GM18907 (cell line): ENCODE data around the gene PDXP.

Source experiments
- ATAC-seq: cut with Tn5 transposase; IDR thresholded peaks from one replicate; pipeline ENCODE4 v1.9.1; 2021; ENCODE audit warnings: mild to moderate bottlenecking, moderate library complexity; ENCODE audit not compliant: unreplicated experiment

PDXP gene

DNA sequence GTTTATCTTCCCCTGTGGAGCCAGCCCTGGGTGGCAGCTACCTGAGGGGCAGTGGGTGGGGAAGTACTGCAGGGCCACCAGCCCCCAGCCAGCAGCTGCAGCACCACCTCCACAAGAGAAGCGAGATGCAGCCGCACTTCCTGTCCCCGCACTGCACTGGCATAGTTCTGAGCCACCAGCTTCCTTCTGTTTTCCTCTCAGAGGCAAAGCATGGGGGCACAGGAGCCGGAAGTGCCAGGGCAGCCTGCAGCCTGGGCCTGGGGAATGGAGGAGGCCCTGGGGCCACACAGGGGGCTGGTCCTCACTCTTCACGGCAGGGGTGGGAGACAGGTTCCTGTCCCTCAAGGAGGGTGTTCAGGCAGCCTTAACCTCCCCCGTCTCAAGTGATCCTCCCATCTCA is 31.0 kb upstream of the PDXP start:
- no peak for ATAC-seq

DNA sequence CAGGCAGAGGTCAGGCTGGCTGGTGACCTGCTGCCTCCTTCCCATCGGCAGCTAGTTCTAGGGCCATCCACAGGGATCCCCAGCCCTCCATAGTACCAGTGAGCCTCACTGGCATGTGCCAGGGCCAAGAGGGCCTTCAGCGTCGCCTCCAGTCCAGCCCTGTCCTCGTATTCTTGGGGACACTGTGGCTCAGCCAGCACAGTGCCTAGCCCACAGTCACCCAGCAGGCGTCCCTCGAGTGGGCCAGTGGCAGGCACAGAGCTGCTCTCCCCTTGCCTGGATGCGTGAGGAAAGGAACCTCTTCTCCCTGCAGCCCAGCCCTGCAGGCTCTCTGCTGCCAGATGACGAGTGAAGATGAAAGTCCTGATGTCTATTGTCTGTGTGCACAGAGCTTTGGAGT is 29.7 kb upstream of the PDXP start:
- ATAC-seq = no peak

DNA sequence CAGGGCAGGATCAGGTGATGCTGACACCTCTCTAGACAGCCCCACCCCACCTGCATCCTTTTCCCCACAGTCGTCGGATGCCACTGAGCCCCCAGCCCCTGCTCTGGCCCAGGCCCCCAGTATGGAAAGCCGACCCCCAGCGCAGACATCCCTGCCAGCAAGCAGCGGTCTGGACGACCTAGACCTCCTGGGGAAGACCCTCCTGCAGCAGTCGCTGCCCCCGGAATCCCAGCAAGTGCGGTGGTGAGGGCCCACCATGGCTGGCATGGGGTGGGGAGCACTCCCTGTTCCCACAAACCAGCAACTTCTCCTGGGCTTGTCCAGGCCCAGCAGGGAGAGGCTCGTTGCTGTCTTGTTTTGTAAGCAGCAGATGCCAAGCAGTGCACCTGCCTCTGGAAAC is 28.6 kb upstream of the PDXP start:
- no peak for ATAC-seq

DNA sequence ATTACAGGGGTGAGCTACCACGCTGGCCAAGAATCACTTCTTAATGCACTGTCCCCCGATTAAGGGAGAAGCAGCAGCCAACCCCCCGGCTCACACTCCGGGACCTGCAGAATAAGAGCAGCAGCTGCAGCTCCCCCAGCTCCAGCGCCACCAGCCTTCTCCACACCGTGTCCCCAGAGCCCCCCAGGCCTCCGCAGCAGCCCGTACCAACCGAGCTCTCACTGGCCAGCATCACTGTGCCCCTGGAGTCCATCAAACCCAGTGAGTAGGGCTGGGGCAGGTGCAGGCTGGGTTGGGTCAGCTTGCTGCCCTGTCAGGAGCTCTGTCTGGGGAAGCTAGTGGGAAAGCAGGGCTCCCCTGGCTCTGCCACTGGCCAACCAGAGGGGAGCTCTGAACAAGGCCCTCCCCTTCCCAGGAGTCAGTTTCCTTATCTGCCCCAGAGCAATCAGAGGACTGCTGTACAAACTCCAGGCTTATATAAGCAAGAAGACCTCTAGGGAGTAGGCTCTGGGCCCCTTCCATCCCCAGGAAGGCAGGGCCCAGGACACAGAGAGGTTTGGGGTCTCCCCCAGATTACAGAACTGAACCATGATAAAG is 27.6 kb upstream of the PDXP start:
- no peak for ATAC-seq

DNA sequence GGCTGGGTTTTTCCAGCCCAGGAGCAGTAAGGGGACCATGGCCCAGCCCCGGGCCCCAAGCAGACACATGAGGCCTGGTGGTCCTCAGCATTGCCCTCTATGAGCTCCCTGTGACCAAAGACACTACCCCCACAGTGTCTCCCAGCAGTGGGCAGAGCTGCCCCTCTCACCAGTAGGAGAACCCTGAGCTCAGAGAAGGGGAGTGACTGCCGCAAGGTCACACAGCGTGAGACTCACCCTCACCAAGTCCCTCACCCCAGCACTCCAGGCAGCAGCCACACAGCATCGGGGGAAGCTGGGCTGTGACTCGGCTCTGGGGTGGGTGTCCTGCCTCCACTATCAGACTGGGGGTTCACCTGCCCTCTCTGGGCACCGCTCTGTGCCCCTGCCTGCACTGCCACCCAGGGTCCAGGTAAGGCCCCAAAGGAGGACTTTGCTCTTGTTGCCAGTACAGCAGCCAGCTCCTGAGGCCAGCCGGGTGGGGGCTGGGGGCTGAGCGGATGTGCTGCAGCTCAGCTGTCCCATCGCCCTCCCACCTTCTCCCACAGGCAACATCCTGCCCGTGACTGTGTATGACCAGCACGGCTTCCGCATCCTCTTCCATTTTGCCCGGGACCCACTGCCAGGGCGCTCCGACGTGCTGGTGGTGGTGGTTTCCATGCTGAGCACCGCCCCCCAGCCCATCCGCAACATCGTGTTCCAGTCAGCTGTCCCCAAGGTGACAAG is 26.9 kb upstream of the PDXP start:
- no peak for ATAC-seq

DNA sequence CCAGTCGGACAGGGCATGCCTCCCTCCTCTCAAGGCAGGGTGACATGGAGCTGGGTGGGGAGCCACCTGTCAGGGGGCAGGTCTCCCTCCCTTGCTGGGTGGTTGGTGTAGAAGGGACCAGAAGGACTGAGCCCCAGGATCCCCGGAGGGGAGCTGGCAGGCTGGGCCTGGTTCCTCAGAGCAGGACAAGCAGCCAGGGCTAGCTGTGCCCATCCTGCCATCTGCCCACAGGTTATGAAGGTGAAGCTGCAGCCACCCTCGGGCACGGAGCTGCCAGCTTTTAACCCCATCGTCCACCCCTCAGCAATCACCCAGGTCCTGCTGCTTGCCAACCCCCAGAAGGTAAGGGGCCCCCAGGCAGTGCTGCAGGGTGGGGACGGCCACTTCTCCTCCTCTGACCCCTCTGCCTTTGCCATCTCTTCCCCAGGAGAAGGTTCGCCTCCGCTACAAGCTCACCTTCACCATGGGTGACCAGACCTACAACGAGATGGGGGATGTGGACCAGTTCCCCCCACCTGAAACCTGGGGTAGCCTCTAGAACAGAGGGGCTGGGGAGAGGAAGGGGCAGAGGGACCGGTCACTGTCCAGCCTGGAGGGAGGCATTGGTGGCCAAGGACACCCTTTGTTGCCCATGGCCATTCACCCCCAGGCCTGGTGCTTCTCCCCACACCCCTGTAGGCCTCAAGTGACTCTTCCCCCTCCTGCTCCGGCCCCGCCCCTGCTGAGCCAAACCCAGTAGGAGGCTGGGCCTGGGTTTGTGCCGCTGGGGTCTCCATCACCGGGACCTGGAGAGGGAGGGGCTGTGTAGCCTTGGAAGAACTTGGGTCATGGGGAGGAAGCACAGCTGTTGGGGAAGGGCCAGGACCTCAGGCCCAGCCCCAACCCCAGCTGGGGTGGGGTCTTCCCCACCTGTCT is 26.1 kb upstream of the PDXP start:
- no peak for ATAC-seq

DNA sequence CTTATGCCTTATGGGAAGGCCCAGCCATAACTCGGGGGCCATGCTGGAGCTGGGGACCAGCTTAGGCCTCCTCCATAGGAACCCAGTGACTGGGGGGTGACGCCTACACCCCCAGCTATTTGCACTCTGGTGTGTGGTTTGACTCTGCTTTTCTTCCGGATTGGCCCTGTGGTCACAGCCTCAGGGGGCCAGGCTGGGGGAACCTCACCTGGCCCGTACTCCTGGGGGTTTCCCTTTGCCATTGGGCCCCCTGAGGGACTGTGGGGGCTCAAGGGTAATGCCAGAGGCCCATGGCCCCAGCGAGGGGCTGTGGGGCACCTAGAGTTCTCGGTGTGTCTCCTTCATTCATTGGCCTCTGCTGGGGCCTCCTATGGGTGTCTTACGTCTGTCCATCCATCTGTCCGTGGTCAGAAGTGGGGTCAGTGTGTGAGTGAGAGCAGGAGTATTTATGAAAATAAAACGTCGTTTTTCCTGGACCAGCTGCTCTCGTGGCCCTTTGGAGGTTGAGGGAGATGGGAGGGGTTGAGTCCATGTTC is 25.4 kb upstream of the PDXP start:
- ATAC-seq = peak; percentile 58

DNA sequence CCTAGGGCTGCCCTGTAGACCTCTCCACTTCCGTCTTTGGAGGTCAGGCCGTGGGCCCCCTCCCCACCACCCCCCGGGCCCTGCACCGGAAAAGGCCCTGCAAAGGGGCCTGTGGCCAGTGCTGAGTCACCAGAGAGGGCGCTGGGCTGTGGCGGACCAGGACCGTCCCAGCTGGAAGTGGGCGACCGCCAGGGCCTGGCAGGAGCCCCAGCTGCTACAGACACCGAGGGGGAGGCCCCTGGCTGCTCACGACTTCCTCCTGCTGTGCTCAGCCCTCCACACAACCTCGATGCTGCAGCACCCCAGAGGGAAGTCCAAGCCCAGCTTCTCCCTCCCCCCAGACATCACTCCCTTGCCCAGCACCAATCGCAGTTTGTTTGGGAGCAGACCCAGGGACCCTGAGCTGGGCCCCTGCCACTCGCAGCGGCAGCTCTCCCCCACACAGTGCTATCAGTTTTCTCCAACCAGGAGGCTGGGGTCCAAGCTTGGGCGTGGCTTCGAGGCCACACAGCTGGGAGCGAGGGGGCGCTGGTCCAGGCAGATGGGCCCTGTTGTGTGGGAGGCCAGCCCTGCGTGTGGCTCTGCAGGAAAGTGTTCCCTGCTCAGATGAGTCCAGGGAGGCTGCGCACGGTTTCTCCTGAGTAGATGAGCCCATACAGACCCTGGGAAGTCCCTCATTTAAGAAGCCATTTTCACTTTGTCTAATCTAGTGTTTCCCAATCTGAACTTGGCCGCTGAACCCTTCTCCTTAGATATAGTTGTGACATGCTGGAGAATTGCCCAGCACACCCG is 24.7 kb upstream of the PDXP start:
- ATAC-seq = peak; percentile 58

DNA sequence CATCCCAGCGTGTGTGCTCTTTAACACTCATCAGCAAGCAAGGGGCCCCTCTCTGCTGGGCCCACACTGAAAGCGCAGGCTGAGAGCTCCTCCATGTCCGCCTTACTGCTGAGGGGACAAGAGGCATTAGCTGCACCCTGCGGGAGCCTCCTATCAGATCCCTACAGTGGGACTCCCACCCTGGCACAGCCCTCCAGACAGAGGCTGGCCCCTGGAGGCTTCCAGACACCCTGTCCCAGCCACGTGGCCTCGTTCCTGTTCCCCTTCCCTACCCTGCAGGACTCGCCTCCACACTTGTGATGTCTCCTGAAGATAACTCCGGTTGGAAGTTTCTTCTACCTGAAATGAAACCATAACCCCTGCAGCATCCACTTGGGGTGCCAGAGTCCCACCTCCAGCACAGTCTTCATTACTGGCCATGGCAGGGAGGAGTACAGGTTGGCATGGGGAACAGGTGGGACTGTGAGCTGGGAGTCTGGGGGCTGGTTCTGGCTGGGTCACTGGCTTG is 24.1 kb upstream of the PDXP start:
- no peak for ATAC-seq

DNA sequence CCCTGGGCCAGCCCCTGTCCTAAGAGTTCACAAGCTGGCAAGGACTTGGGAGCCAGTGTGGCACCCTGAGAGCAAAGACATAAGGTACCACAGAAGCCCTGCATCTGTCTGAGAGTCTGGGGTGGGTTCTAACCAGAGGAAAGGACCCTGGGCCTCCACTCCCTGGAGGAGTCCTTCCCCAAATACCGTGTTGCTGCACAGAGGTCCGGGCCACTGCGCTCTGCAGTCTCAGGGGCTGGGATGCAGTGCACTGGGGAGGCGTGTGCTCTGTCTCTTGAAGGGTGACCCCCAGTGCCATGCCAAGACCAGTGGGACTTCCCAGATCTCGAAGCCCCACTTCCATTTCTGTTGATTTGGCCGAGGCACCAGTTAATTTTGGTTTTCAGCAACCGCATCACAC is 23.4 kb upstream of the PDXP start:
- no peak for ATAC-seq

DNA sequence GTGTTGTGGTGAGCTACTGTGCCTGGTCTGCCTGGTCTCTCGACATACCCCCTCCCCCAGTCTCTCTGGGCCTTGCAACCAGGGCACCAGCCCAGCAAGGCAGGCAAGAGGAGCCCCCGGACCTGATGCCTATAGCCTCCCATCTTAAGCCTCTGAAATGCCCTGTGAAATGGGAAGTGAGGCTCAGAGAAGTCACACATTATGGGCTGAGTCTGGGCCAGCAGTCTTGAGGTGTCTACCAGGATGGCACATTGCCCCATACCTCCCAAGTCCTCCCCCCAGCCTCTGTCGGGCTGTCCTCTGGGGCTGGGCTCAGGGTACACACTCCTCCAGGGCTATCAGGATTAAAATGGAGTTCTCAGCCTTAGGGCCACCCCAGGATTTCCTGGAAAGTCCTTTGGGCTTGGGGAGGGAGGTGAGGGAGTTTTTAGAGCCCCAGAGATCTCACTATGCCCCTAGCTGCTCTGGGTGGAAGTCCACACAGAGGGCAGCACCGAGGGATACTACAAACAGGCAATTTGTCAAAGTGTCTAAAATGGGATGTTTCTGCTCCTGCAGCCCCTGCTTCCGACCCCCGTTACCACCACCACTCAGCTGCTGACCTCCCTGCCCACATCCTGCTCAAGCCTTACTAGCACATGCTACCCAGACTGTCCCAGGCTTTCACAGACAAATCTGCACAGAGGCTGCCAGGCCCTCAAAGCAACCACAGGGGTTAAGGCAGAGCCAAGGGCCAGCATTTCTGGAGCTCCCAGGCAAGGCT is 22.2 kb upstream of the PDXP start:
- ATAC-seq = no peak

DNA sequence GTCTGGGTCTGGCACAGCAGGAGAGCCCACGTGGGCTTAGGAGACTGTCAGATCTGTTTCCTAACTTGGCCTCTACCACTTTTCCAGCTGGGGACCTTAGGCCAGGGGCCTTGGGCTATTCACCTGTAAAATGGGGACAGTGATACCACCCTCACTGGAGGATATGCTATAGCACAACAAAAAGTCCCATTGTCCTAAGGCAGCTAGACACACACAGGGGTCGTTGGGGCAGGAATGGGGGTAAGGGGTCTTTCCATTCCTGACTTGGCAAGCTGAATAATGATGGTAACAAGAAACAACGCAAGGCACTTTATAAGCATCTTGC is 21.6 kb upstream of the PDXP start:
- ATAC-seq = no peak

DNA sequence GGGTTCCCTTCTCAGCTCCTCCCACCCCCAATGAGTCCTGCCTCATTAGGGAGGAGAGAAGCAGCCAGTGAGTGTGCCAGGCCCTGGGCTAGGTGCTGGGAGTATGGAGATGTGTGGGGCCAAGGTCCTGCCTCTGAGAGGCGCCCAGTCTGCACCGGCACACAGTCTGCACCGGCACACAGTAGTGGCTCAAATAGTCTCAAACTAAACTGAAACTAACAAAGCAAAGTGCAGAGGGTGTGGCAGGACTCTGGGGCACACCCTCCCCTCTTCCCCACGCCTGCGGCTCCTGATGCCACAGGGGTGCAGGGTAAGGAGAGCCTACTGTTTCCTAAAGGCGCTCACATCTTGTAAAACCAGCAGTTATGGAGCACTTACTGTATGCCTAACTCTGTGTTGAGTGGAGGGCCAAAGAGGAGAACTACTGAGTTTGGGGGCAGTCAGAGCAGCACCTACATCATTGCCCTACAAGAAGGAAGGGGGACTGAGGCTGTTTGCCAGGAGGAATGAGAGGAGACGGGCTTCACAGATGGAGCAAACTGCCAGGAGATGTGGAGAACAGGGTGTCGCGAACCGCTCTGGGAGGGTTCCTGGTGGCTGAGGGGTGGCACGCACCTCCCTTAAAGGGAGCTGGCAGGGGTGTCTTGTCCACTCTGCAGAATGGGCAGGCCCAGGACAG is 20.0 kb upstream of the PDXP start:
- no peak for ATAC-seq

DNA sequence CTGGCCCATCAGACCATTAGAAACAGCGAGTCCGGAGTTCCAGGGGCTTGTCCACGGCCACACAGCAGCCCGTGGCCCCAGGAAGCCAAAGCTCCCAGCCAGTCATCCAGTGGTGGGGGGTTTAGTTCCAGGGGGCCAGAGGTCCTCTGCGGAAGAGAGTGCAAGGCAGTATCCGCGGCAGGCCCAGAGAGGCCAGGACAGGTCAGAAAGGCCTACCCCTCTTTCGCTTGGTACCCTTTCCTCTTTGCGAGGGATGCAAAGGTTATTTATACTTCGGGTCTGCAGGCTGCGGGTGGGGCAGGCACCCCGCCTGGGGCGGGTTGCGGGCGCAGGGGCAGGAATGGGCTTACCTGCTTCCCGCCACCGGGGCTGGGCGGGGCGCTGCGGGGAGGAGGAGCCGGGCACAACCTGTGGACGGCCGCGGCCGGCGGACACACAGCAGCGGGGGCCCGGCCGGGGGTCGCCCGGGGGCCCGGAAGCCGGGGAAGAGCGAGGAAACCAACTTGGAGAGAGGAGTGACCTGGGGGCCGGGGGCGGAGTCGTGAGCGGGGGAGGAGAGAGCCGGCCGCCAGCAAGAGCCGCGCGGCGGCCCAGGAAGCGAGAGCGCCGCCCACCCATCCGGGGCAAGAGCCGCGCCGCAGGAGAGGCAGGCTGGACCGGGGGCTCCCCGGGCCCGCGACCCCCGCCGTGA is 19.3 kb upstream of the PDXP start, which contains the start of gene SH3BP1:
SH3BP1 (plus strand) TSS at position 600 of the 691 bp plus-strand sequence. CDS start 119 bp downstream, outside the sequence.
- ATAC-seq = no peak

DNA sequence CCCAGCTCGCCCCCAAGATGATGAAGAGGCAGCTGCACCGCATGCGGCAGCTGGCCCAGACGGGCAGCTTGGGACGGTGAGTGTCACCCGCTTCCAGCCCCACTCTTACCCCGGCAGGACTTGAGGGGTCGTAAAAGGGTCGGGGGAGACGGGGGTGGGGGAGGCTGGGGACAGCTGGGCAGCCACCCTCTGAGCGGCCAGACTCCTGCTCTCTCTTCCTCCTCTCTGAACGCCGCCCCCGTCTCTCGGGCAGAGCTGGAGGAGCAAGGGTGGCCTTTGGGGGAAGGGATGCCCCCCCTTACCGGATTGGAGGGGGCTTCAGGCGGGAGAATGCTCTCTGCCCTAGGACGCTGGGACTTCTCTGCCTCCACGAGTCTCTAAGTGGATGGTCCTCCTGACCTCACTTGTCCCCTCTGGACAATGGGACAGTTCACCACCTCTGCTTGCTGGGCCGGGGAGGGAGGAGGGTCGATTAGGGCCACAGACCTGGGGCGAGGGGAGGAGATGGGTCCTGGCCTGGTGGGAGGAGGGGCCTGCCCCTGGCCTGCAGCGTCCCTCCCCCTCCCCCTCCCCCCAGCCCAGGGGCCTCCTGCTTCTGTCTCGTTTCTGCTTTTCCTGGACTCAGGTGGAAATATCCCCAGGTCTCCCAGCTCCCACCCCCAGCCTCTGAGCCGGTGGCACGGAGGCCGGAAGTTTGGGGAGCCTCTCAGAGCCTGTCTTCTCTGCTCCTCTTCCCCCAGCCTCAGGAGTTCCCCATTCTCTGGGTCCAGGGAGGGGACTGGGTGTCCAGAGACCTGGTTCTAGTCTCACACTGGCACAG is 18.5 kb upstream of the PDXP start:
- ATAC-seq = no peak

DNA sequence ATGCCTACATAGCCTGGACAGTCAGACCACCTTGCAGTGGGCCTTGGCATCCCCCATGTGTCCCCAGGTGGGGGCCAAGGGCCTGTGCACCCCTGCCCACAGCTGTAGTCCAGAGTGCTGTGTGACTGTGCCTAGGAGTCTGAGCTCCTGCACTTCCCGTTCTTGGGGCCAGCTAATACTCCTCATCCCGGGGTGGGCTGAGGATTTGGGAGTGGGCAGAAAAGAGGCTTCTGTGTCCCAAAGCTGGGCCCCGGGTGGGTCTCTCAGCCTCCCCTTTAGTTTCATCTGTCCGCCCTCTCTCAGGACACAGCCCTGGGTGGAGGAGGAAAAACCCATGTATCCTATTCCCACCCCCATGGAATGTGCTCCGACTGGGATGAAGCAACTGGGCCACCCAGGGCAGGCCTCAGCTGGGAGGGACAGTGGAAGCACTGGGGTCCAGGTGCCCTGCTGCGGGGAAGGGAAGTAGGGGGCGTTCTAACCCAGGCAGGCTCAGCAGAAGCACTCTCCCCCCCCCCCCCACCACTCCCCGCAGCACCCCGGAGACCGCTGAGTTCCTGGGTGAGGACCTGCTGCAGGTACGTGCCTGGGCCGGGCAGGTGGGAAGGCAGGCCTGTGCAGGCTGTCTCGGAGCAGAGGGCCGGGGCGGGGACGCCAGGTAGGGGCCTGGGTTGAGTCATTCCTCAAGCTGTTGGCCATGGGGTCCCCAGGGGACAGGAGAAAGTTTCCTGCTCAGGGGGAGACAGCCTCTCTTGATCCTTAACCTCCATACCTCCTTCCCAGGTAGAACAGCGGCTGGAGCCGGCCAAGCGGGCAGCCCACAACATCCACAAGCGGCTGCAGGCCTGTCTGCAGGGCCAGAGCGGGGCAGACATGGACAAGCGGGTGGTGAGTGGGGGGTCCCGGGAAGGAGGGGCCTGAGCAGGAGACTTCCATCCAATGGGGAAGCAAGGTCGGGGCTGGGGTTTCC is 17.6 kb upstream of the PDXP start:
- ATAC-seq = no peak

DNA sequence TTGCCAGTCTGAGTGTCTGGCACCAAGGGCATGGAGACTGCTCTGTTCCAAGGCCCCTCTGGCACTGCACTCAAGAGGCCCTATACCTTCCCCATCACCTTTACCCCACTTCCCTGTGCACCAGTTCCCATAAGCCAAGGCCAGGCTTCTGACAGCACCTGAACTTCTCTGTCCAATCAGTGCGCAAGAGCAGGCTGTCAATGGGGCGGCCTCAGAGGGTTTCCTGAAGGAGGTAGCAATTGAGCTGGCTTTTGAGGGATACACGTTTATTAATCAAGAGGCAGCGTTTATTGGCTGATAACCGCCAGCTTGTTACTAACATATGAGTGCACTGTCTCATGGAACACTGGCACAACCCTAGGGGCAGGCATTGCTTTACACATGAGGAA is 17.0 kb upstream of the PDXP start:
- ATAC-seq = no peak
